Mesodermal cell (in vitro differentiated cells): ENCODE data around the gene ODAM. TPM values are rescaled to one million over a fixed set of nuclear protein-coding genes. Genes with fewer than 3 reads are reported as not detected.

Source experiments
- H3K27ac ChIP-seq: 2 replicates; pipeline ENCODE4 v1.7.0; 2013; ENCODE audit warnings: mild to moderate bottlenecking, low read depth, low read length, moderate library complexity; ENCODE audit not compliant: severe bottlenecking
- H3K36me3 ChIP-seq: 2 replicates; pipeline ENCODE4 v1.7.1; 2013; ENCODE audit warnings: mild to moderate bottlenecking, low read length, moderate library complexity; ENCODE audit not compliant: control insufficient read depth, insufficient read depth
- H3K4me1 ChIP-seq: one replicate; pipeline ENCODE4 v1.7.1; 2013; ENCODE audit warnings: mild to moderate bottlenecking, low read length; ENCODE audit not compliant: insufficient read depth, control insufficient read depth, poor library complexity, severe bottlenecking
- H3K4me3 ChIP-seq: 2 replicates; pipeline ENCODE4 v1.7.0; 2013; ENCODE audit warnings: low read length, control low read depth, mild to moderate bottlenecking; ENCODE audit not compliant: insufficient read depth, poor library complexity, severe bottlenecking; ENCODE audit errors: extremely low read depth
- H3K9me3 ChIP-seq: 2 replicates; pipeline ENCODE4 v1.7.1; 2013; ENCODE audit warnings: mild to moderate bottlenecking, low read length, moderate library complexity; ENCODE audit not compliant: control insufficient read depth
- WGBS, 2 experiments: methylation state at CpG; one replicate each; pipeline ENCODE4 v1.1.5; 2013; ENCODE audit warnings: missing lambda C conversion rate in 2 of 2; ENCODE audit not compliant: insufficient coverage in 2 of 2; 5-methylcytosine and 5-hydroxymethylcytosine counted together
- polyA plus RNA-seq, 2 experiments: library from polyadenylated mRNA; stranded (reverse); fragments of 50-300 nt; gene quantifications; one replicate each; pipeline ENCODE4 v1.2.3, GENCODE V29; 2013

The ODAM gene
- polyA plus RNA-seq (2013, experiment 1 of 2): 8.0 TPM
- polyA plus RNA-seq (2013, experiment 2 of 2): 14.8 TPM

DNA sequence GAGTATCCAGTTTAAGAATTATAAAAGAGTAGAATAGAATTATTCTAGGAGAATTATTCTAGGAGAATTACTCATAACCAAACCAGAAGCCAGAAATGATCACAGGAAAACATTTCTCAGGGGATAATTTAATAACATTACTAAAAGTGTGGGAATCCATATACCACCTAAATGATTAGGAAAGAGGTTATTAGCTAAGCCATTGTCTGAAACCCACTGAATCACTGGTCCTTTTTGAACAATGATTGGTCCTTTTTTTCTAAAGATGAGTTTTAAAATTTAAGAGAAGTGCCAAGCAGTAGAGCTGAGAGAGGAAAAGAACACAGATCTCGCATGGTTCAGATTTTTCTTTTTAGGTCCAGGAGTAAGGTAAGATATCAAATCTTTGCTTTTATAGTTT, at the start of gene ODAM:
Gene ODAM, plus strand, starts transcription at position 301 of the 400 bp plus-strand sequence. CDS start 819 bp downstream, outside the sequence.
- 83 to 100% methylated on average over 1 of the region's 1 CpG for WGBS, 2 experiments
- Histone ChIP-seq H3K27ac (no peak within 1 kb of the TSS), H3K4me1 (peaks cover 4% of the 10 kb centered on the region), H3K4me3 (no peak within 1 kb of the TSS), H3K36me3 (no peaks in the 10 kb centered on the region), H3K9me3 (no peaks in the 10 kb centered on the region)

DNA sequence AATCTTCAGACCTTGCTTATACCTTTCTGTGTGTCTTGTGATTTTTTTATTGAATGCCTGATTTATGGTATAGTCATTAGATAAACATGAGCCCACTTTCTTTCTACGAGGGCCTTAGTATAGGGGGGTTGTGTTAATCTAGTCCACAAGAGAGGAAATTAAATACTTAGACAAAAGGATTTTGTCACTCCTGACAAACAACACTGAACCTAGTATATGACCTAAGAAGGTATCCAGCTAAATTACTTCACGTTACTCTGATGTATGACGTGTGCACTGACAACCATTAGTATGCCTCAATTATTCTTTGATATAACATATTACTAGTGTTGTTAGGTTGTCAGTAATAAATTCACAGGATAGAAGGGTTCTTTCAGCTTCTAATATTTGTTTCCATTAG, 44.3 kb upstream of the ODAM start:
- WGBS, 2 experiments: no CpG with 5 or more reads among the region's 3 CpGs

GRCh38 chr4:70152088-70152487, 43.4 kb upstream of the ODAM start:
- Histone ChIP-seq H3K36me3 (no peaks in the 10 kb centered on the region), H3K4me1 (no peaks in the 10 kb centered on the region), H3K27ac (no peak overlapping the region), H3K4me3 (no peak overlapping the region), H3K9me3 (no peaks in the 10 kb centered on the region)
- WGBS, 2 experiments: no CpG with 5 or more reads among the region's 2 CpGs

More for the DNA sequence above, 44.3 kb upstream of the ODAM start:
- Histone ChIP-seq H3K27ac (no peak overlapping the region), H3K4me1 (no peaks in the 10 kb centered on the region), H3K36me3 (no peaks in the 10 kb centered on the region), H3K9me3 (no peaks in the 10 kb centered on the region), H3K4me3 (no peak overlapping the region)

GRCh38 chr4:70153937-70154336, 41.6 kb upstream of the ODAM start, which contains the start of gene PRR27:
Gene PRR27 (plus strand): TSS chr4:70154237. CDS start chr4:70154376, 139 bp downstream.
- no peaks in the 10 kb centered on the region for H3K9me3 ChIP-seq
- H3K4me3 ChIP-seq: no peak within 1 kb of the TSS
- no CpG with 5 or more reads among the region's 3 CpGs for WGBS, 2 experiments
- H3K36me3 ChIP-seq: no peaks in the 10 kb centered on the region
- no peak within 1 kb of the TSS for H3K27ac ChIP-seq
- no peaks in the 10 kb centered on the region for H3K4me1 ChIP-seq

GRCh38 chr4:70158576-70158975, 36.9 kb upstream of the ODAM start:
- no peak overlapping the region for H3K4me3 ChIP-seq
- H3K36me3 ChIP-seq: no peaks in the 10 kb centered on the region
- no peaks in the 10 kb centered on the region for H3K4me1 ChIP-seq
- H3K27ac ChIP-seq: no peak overlapping the region
- no peaks in the 10 kb centered on the region for H3K9me3 ChIP-seq
- WGBS, 2 experiments: 70% methylated on average over 2 of the region's 2 CpGs; no CpG with 5 or more reads in 1 of the 2 experiments

- Histone ChIP-seq H3K36me3 (no peaks in the 10 kb centered on the region), H3K4me3 (no peak overlapping the region), H3K4me1 (no peaks in the 10 kb centered on the region), H3K9me3 (no peaks in the 10 kb centered on the region), H3K27ac (no peak overlapping the region)
- 73 to 97% methylated on average over 4 of the region's 5 CpGs for WGBS, 2 experiments
These were observed 18.4 kb upstream of the ODAM start for GRCh38 chr4:70177090-70177489.

DNA sequence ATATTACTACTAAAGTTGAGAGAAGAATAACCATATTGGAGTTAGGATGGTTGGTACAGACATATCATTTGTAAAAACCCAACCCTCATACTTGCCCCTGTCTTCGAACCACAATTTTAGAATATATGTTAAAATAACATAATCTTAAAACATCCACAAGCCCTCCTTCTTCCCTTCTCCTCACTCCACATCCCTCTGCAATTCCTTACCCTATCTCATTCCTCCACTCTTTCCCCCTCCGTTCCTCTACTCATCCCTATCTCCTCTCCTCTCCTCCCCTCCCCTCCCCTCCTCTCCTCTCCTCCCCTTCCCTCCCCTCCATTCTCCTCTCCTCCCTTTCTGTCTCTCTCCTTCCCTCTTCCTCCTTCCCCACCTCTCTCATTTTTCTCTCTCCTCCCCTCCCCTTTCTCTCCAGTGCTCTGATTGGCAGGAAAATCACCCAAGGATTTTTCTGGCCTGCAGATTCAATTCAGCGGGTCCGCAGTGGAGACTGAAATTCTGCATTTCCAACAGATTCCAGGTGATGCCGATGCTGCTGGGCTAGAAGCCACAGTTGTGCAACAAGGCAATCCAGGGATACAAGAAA, 17.4 kb upstream of the ODAM start:
- no peaks in the 10 kb centered on the region for H3K36me3 ChIP-seq
- 54 to 70% methylated on average over 3 of the region's 5 CpGs for WGBS, 2 experiments
- no peak overlapping the region for H3K4me3 ChIP-seq
- H3K9me3 ChIP-seq: no peaks in the 10 kb centered on the region
- no peak overlapping the region for H3K27ac ChIP-seq
- no peaks in the 10 kb centered on the region for H3K4me1 ChIP-seq

DNA sequence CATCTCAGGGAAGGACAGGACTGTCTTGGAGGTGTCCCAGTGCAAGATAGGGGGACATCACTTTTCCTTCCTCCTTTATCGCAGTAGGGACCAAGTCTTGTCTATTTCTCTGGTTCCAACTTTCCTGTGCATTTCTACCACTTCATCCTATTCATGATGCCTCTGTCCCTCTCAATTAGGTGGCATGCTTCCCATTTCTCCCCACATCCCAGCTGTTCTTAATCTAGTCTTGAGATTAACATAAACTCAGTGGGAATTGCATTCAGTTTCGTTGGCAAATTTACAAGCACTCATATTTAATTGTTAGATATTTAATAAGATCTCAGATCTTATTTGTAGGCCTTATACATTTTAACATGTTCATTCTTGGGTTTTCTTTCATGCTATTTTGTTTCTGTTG, 15.7 kb upstream of the ODAM start:
- Histone ChIP-seq H3K4me3 (no peak overlapping the region), H3K9me3 (no peaks in the 10 kb centered on the region), H3K4me1 (no peaks in the 10 kb centered on the region), H3K36me3 (no peaks in the 10 kb centered on the region), H3K27ac (no peak overlapping the region)
- WGBS, 2 experiments: 100% methylated on average over 1 of the region's 2 CpGs

- no peaks in the 10 kb centered on the region for H3K4me1 ChIP-seq
- H3K27ac ChIP-seq: no peak overlapping the region
- no CpG with 5 or more reads among the region's 1 CpG for WGBS, 2 experiments
- H3K36me3 ChIP-seq: no peaks in the 10 kb centered on the region
- no peaks in the 10 kb centered on the region for H3K9me3 ChIP-seq
- H3K4me3 ChIP-seq: no peak overlapping the region
These were observed 13.7 kb upstream of the ODAM start for GRCh38 chr4:70181864-70182263.

- 86 to 87% methylated on average over 2 of the region's 2 CpGs for WGBS, 2 experiments
- Histone ChIP-seq H3K9me3 (no peaks in the 10 kb centered on the region), H3K36me3 (no peaks in the 10 kb centered on the region), H3K27ac (no peak overlapping the region), H3K4me1 (no peaks in the 10 kb centered on the region), H3K4me3 (no peak overlapping the region)
These were observed 12.9 kb upstream of the ODAM start for GRCh38 chr4:70182517-70183167.
